Vagina (tissue), 2 donors: ENCODE results near the gene ELAVL3.

Experiments
- CTCF ChIP-seq, 3 experiments: fragments of 450-650 bp in 2 of 3; fragments of 200-600 bp in 1 of 3; sonication (generic) in 1 of 3; IDR thresholded peaks; one replicate each; pipeline ENCODE4 v1.5.1; 2017 to 2019; ENCODE audit warnings: antibody characterized with exemption in 3 of 3, mild to moderate bottlenecking in 2 of 3, moderate library complexity in 2 of 3
- POLR2A ChIP-seq, 2 donors: fragments of 450-650 bp; IDR thresholded peaks; one replicate each; pipeline ENCODE4 v1.6.1; 2017; ENCODE audit warnings: antibody characterized with exemption in 2 of 2, mild to moderate bottlenecking in 2 of 2, moderate library complexity in 2 of 2

GRCh38 chr19:11479090-11479897 is 1.6 kb downstream of the ELAVL3 start:
- TF ChIP-seq CTCF (IDR thresholded peaks at IDR 0.05), result no peak
- TF ChIP-seq POLR2A (IDR thresholded peaks at IDR 0.05), result no peak
